GM12878 (cell line): Measurements from ENCODE around the gene MDFI. TPM values are rescaled to one million over a fixed set of nuclear protein-coding genes. Genes with fewer than 3 reads are reported as not detected.
A peak's percentile ranks its signal among the peaks of the same experiment; 100 is the strongest.

Experiments used
- ATAC-seq: fragments of 200-7000 bp; cut with Tn5 transposase; 3 replicates; pipeline ENCODE4 v1.9.1; 2020; ENCODE audit warnings: mild to moderate bottlenecking, moderate library complexity
- BruUV-seq: library from RNA; stranded (reverse); fragments of 400-500 nt; replicated peaks from 2 replicates; lab custom pipeline; 2021; lab: Mats Ljungman, UMichigan
- CTCF ChIA-PET: fragments of 300-600 bp; sonication (Branson Sonifier 250); formaldehyde crosslinking; extraction: SDS; loops from one replicate; lab custom pipeline; 2021; ENCODE audit warnings: inconsistent platforms; lab: Yijun Ruan, JAX
- POLR2A ChIA-PET: fragments of 350-600 bp; formaldehyde crosslinking; extraction: SDS; loops from one replicate; lab custom pipeline; 2021; ENCODE audit warnings: inconsistent platforms; lab: Charles Lee
- RAD21 ChIA-PET: fragments of 300-600 bp; sonication (Branson Sonifier 250); formaldehyde crosslinking; loops from one replicate; lab custom pipeline; 2023; ENCODE audit warnings: antibody characterized with exemption; ENCODE audit not compliant: unreplicated experiment; lab: Charles Lee
- SMC1A ChIA-PET: fragments of 300-600 bp; sonication (Branson Sonifier 250); formaldehyde crosslinking; loops from one replicate; lab custom pipeline; 2023; ENCODE audit not compliant: unreplicated experiment, uncharacterized antibody; lab: Charles Lee
- DNase-seq: peaks from one replicate; pipeline ENCODE4 v3.0.0-alpha.2; 2011; ENCODE audit warnings: low read depth, low spot score
- FAIRE-seq: peaks from 3 replicates; lab custom pipeline; 2011; peaks lifted over from hg19 to GRCh38; lab: Jason Lieb, UNC
- H2AFZ ChIP-seq: 2 replicates; pipeline ENCODE4 v1.6.0; 2011; ENCODE audit warnings: low read depth, low read length, control low read depth; ENCODE audit not compliant: control insufficient read depth
- H3K27ac ChIP-seq: 2 replicates; pipeline ENCODE4 v1.5.1; 2011; ENCODE audit warnings: control low read depth; ENCODE audit not compliant: control insufficient read depth, insufficient read depth
- H3K27me3 ChIP-seq, 2 experiments: replicated peaks in 1 of 2; 2 replicates each; pipeline versions ENCODE4 v1.6.0 to v1.6.1; 2011; ENCODE audit warnings: low read length in 1 of 2; ENCODE audit not compliant: control insufficient read depth in 2 of 2, insufficient read depth in 2 of 2
- H3K36me3 ChIP-seq, 2 experiments: 2 replicates each; pipeline ENCODE4 v1.5.1; 2011; ENCODE audit warnings: low read length in 1 of 2; ENCODE audit not compliant: control insufficient read depth in 2 of 2, insufficient read depth in 2 of 2
- H3K4me1 ChIP-seq: 2 replicates; pipeline ENCODE4 v1.6.1; 2011; ENCODE audit warnings: mild to moderate bottlenecking, low read length, moderate library complexity, mixed read lengths; ENCODE audit not compliant: control insufficient read depth, insufficient read depth
- H3K4me2 ChIP-seq: 2 replicates; pipeline ENCODE4 v1.6.0; 2011; ENCODE audit warnings: control low read depth; ENCODE audit not compliant: control insufficient read depth, insufficient read depth
- H3K4me3 ChIP-seq: fragments of 200-600 bp; sonication (generic); 2 replicates; pipeline ENCODE4 v1.5.1; 2016
- H3K79me2 ChIP-seq: 2 replicates; pipeline ENCODE4 v1.6.0; 2011; ENCODE audit warnings: low read length; ENCODE audit not compliant: control insufficient read depth, insufficient read depth
- H3K9ac ChIP-seq: 2 replicates; pipeline ENCODE4 v1.8.0; 2011; ENCODE audit warnings: low read length, control low read depth, mixed read lengths; ENCODE audit not compliant: control insufficient read depth, insufficient read depth
- H3K9me3 ChIP-seq: replicated peaks from 3 replicates; pipeline ENCODE4 v1.5.1; 2011; ENCODE audit warnings: mild to moderate bottlenecking, low read length; ENCODE audit not compliant: control insufficient read depth, insufficient read depth
- H4K20me1 ChIP-seq: 2 replicates; pipeline ENCODE4 v1.6.0; 2011; ENCODE audit not compliant: control insufficient read depth, insufficient read depth
- CTCF ChIP-seq, 3 experiments: IDR thresholded peaks in 2 of 3; conservative IDR thresholded peaks in 1 of 3; 2 replicates each; pipeline ENCODE4 v1.5.1; 2011; ENCODE audit warnings: low read depth in 3 of 3, low read length in 3 of 3, mild to moderate bottlenecking in 3 of 3, control low read depth in 2 of 3, moderate library complexity in 2 of 3, inconsistent platforms in 1 of 3, mixed read lengths in 1 of 3; ENCODE audit not compliant: control insufficient read depth in 2 of 3, insufficient read depth in 1 of 3; ENCODE audit errors: extremely low read depth in 1 of 3
- FOXM1 ChIP-seq: IDR thresholded peaks from 2 replicates; pipeline ENCODE4 v1.6.1; 2012; ENCODE audit warnings: low read depth, mild to moderate bottlenecking, inconsistent platforms, low read length, moderate library complexity
- POLR2AphosphoS5 ChIP-seq: IDR thresholded peaks from 2 replicates; pipeline ENCODE4 v1.6.1; 2011; ENCODE audit warnings: mild to moderate bottlenecking, low read length, inconsistent platforms
- RUNX3 ChIP-seq: IDR thresholded peaks from 2 replicates; pipeline ENCODE4 v1.6.1; 2012; ENCODE audit warnings: low read length, inconsistent platforms
- ZNF622 ChIP-seq: fragments of 450-650 bp; IDR thresholded peaks from 2 replicates; pipeline ENCODE4 v1.6.1; 2017; ENCODE audit warnings: mild to moderate bottlenecking, inconsistent platforms
- WGBS: methylation state at CpG from one replicate; pipeline ENCODE4 v1.1.6; 2016; ENCODE audit warnings: low lambda C conversion rate; ENCODE audit not compliant: insufficient replicate concordance, insufficient coverage; ENCODE audit errors: missing lambda C conversion rate; 5-methylcytosine and 5-hydroxymethylcytosine counted together
- in situ Hi-C: fragments of 300-500 bp; cut with MboI; formaldehyde crosslinking; loops from 9 replicates; pipeline ENCODE4 v1.14.3; 2018; ENCODE audit warnings: mixed read lengths
- intact Hi-C: fragments of 100-400 bp; cut with micrococcal nuclease; formaldehyde crosslinking; loops from one replicate; pipeline ENCODE4 v1.14.2; 2022; ENCODE audit not compliant: unreplicated experiment
- polyA plus RNA-seq, 11 experiments: library from polyadenylated mRNA; depleted of rRNA in 4 of 11; unstranded in 6 of 11; stranded (reverse) in 5 of 11; fragments of >200 nt; fragmentation: Nextera tagmentation in 4 of 11; fragmentation: Illumina TruSeq in 1 of 11; extraction: Ambion mirVana in 4 of 11; extraction: Trizol in 1 of 11; gene quantifications; 1 replicate in 1 of 11; 2 replicates in 10 of 11; pipeline versions ENCODE4 v1.2.1 to v1.2.3, GENCODE V29; 2011 to 2016; ENCODE audit warnings: inconsistent platforms in 2 of 11, missing spikeins in 2 of 11, low read depth in 1 of 11
- total RNA-seq, 4 experiments: library from RNA; depleted of rRNA in 3 of 4; stranded (reverse); fragments of >200 nt in 3 of 4; fragmentation: Illumina TruSeq in 1 of 4; extraction: Trizol in 1 of 4; gene quantifications; 2 replicates each; pipeline versions ENCODE4 v1.2.1 to v1.2.3, GENCODE V29; 2013 to 2021

The MDFI gene
- total and polyA plus RNA-seq, 10 of the 15 experiments (the other 5 are each of a cell fraction or from before 2014, with no cell fraction given): not detected

GRCh38 chr6:41697861-41698781 is 59.9 kb downstream of the MDFI start:
- in situ Hi-C loops (no loop called here), intact Hi-C loops (loop anchor here (5.0 kb wide), 1 partner anchor 34 kb away; no protein-coding TSS in a partner anchor)
- H3K4me2 ChIP-seq: no peak overlapping the region
- no peak overlapping the region for H2AFZ ChIP-seq
- no peak overlapping the region for H3K4me3 ChIP-seq
- ChIA-PET POLR2A (no interaction called here), SMC1A (interaction anchor here (1.2 kb wide), 1 partner anchor 30 kb away, joined by 3 read pairs; no protein-coding TSS in a partner anchor), CTCF (no interaction called here), RAD21 (no interaction called here)
- no TSS peak for BruUV-seq
- H3K9ac ChIP-seq: no peak overlapping the region
- H4K20me1 ChIP-seq: no peaks in the 10 kb centered on the region; the same call in 1 of the 2 replicates
- peaks cover 19 to 27% of the 10 kb centered on the region in 2 experiments for H3K36me3 ChIP-seq
- H3K9me3 ChIP-seq: no peaks in the 10 kb centered on the region
- H3K27me3 ChIP-seq: no peaks in the 10 kb centered on the region
- DNase-seq: no peak
- FAIRE-seq: no peak
- peaks cover 80% of the 10 kb centered on the region for H3K79me2 ChIP-seq
- no peak overlapping the region for H3K27ac ChIP-seq
- 0 out of 2 replicates have a peak, but pooled peaks have one; percentile 4 for TF ChIP-seq RUNX3
- no peak for TF ChIP-seq FOXM1
- no peak for ATAC-seq
- WGBS: 68% methylated on average over 15 of the region's 15 CpGs
- H3K4me1 ChIP-seq: peaks cover 22% of the 10 kb centered on the region

GRCh38 chr6:41699063-41699462 is 60.8 kb downstream of the MDFI start:
- TF ChIP-seq CTCF (IDR thresholded peaks at IDR 0.05 in 2 of 3, conservative IDR thresholded peaks at IDR 0.05 in 1 of 3; ENCODE audit: control insufficient read depth in 2 of 3, extremely low read depth in 1 of 3, insufficient read depth in 1 of 3, low read depth in 3 of 3, low read length in 3 of 3) (0 out of 6 replicates have a peak, but pooled peaks of 1 of the 3 experiments have one; percentile 4), ZNF622 (no peak), POLR2AphosphoS5 (peak; percentile 45; the same call in 1 of the 2 replicates)
- CTCF ChIA-PET: interaction anchor here (1.6 to 2.1 kb wide), 2 partner anchors 10 to 35 kb away, joined by 5 to 6 read pairs; no protein-coding TSS in a partner anchor
- Histone ChIP-seq H3K27me3 (no peaks in the 10 kb centered on the region), H3K4me3 (no peak overlapping the region), H3K79me2 (peaks cover 85% of the 10 kb centered on the region), H3K9me3 (no peaks in the 10 kb centered on the region), H2AFZ (no peak overlapping the region), H3K4me2 (peak overlapping the region; percentile 13; the same call in 1 of the 2 replicates), H3K27ac (no peak overlapping the region), H4K20me1 (no peaks in the 10 kb centered on the region; the same call in 1 of the 2 replicates), H3K36me3 (peaks cover 19 to 29% of the 10 kb centered on the region in 2 experiments), H3K4me1 (peaks cover 30% of the 10 kb centered on the region), H3K9ac (no peak overlapping the region)
- FAIRE-seq (no peak), DNase-seq (no peak), ATAC-seq (peak; percentile 35)
- in situ Hi-C loops: no loop called here
- no TSS peak for BruUV-seq
- intact Hi-C loops: loop anchor here (5.0 kb wide), 1 partner anchor 33 kb away; no protein-coding TSS in a partner anchor
- RAD21 ChIA-PET: no interaction called here
- SMC1A ChIA-PET: interaction anchor here (1.2 to 2.5 kb wide), 2 partner anchors 18 to 29 kb away, joined by 3 to 7 read pairs; no protein-coding TSS in a partner anchor
- WGBS: 43% methylated on average over 2 of the region's 2 CpGs
- POLR2A ChIA-PET: interaction anchor here (0.7 kb wide), 1 partner anchor 12 kb away, joined by 3 read pairs; no protein-coding TSS in a partner anchor
